ENCODE data around the gene CCDC110. TPM values are rescaled to one million over a fixed set of nuclear protein-coding genes. Genes with fewer than 3 reads are reported as not detected.
"Not testable (repeated sequence)": the region's sequence is repeated elsewhere in the genome, so short reads cannot be mapped to it uniquely, and the experiment has no call there.

CCDC110 gene
- total RNA-seq (2014; rRNA removed) = 2.7 and 4.4 TPM in 2 replicates
- polyA plus RNA-seq (2012) = 0.44 TPM

DNA sequence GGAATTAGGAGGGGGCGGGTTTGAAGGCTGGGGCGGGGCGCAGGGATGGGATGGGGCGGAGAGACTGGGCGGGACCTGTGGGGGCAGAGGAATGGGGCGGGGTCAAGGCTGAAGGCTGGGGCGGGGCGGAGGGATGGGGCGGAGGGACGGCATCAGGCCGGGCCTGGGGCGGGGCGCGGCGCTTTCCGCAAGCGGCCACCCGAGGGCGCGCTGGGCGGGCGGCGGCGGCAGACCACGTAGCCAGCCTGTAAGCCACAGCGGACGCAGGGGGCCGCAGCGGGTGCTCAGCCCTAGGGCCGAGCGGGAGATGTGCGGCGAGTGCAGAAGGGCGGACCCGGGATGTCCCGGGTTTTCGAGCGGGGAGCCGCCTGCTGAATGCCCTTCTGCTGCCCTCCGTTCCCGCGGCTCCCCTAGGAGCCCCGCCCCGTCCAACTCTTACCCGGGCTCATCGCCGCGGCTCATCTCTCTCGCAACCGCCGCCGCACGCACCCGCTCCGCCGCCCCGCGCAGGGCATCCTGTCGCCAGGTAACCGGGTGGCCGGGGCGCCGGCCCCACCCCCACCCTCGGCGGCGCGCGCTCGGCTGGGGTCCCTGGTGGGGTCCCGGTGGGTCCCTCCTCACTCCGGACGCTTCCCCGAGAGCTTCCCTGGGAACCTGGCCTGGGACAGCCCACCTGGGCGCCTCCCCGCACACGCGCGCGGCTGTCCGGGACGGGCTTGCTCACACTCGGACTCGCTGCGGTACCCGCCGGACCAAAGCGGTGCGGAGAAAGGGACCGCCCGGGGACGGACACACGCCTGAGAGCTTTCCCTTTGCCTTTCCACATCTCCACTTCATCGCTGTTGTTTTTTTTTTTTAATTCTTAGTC is at the start of gene CCDC110:
Gene CCDC110, minus strand, starts transcription at position 499 of the 868 bp plus-strand sequence. Its CDS starts 50 bp downstream, at position 449.
- peak; percentile 84 for DNase-seq (ENCODE audit: low read depth)

DNA sequence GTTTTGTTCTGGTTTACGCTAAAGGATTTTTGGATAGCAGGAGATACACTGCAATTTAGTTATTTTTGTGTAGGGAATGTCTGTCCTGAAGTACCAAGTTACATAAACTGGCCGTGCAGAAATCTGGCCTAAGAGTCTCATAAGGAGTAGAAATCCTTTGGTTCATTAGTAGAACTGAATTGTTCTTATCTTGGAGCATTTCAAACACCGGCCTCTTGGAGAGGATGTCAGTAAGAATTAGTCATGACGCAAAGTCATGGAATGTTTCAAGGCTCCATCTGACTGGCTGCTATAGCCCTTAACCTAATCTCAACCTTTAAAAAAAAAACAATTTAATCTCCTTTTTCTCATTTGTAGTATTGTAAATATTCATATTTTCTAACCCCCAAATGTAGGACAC is 48.6 kb upstream of the CCDC110 start:
- no peak for DNase-seq (ENCODE audit: low read depth)

DNA sequence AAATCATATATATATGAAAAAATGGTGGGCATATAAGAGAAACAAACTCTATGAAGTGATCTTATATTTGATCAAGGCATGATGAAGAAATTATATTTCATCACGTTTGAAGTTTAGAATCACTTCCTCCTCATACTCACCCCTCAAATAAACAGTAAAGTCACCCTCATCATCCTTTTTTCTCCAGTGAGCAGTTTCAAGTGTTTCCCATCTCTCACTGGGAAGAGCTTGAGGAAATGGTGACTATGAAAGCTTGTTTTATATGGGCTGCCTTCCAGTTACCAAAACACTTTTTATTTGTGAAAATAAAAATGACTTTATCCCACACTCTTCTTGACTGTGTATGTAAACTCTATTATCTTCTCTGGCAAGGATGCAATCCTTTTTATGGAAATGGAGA is 47.0 kb upstream of the CCDC110 start:
- DNase-seq (ENCODE audit: low read depth) = no peak

DNA sequence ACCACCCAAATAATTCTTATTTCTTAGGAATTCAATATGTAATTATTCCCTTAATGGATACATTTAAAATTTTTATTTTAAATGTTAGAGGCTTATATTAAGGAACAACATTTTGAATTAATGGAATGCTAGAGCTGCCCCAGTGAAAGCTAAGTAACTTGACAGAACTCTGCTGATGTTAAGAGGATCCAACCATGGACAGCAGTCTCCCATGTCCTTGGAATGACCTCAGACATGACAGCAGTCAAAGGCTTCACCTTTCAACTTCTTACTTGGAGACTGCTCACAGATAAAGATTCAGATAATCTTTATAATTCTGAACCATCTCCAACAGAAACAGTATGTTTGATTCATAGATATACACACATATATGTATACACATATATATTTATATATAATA is 46.5 kb upstream of the CCDC110 start:
- no peak for DNase-seq (ENCODE audit: low read depth)

DNA sequence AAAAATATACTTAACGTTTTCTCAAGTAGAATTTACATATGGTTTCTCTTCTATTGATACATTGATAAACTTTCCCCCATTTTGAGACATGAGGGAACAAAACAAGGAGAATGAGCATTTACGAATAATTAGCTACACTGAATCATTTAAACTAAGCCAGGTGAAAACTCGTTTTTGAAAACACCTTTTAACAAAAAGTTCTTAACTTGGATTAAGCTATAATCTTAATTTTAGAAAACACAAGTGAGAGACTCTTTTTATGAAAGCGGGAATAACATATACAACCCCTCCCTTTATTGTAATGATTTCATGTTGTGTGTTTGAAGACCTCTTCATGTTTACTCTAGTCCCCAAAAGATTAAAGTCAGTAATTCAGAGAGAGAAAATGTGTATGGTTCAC is 43.7 kb upstream of the CCDC110 start:
- DNase-seq (ENCODE audit: low read depth) = no peak

DNA sequence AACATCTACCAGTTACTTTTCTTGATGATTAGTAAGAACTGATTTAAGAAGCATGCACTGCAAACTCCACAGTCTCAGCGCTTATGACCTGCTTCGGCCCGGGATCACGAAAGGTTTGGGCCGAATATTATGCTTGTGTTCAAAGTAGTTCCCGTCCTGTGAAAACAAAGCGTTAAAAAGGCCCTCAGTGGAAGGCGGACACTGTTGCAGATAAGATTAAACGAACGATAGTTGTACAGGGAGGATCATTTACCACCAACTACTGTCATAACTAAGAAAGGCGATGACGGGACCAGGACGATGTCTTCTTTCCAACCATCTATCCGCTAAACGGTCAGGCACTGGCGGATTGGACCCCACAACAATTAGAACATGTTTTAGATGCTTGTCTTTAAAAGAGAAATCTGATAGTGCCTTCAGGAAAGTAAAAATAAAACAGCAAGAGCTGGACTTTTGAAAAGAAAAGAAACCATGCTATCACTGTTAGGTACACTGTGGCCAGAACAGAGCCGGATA is 42.7 kb upstream of the CCDC110 start:
- DNase-seq (ENCODE audit: low read depth) = no peak

DNA sequence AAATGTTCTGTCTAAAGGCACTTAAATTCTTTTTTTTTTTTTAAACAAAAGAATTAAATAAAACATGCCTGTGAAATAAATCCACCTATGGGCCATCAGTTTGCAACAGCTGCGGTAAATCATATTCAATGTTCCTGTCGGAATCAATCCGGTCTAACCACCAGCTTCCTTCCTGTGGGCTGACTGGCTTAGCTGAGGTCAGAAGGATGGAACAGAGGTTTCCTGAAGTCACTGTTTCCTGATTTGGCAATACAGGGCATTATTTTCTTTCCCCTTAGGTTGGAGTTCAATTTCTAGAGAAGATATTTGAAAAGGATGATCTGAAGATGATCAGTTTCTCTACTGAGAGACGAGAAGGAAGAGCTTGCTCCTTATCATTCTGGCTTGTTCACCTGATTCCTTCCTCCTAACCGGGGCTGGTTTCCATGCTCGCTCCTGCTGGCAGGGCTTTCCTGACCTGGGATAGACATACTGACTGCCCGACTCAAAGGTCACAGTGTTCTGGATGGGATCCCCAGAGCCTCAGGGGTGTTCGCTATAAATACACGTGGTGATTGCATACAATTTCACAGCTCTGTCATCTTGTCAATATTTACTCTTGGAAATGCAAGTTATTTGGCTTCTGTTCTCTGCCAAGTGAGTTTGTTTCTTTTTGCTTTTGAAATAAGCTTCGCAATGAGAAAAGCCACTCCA is 42.1 kb upstream of the CCDC110 start:
- DNase-seq (ENCODE audit: low read depth) = peak; percentile 95

DNA sequence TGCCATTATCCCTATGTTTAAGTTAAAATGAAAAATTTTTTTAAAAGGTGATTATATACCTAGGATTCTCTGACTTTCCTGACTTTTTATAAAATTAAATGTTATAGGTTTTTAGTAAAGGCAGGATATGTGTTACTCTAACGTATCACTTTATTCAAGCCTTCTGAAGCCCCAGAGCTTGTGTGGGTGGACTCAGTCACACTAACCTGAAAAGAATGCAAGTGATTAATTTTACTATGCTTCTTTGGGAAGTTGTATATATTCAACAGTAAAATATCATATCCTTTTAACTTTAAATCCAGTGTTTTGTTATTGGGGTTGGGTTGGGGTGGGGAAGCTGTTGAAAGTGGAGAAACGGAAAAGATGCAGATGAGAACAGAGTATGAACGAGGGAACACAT is 41.0 kb upstream of the CCDC110 start:
- peak; percentile 69 for DNase-seq (ENCODE audit: low read depth)

DNA sequence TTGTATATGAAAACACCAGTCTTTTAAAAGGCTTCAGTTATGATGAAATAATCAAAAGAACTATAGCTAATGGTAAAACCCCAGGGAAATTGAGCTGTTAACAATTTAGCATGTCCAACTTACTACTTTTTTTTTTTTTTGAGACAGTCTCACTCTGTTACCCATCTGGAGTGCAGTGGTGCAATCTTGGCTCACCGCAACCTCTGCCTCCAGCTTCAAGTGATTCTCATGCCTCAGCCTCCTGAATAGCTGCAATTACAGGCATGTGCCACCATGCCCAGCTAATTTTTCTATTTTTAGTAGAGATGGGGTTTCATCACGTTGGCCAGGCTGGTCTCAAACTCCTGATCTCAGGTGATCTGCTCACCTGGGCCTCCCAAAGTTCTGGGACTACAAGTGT is 39.7 kb upstream of the CCDC110 start:
- DNase-seq (ENCODE audit: low read depth) = not testable (repeated sequence)

DNA sequence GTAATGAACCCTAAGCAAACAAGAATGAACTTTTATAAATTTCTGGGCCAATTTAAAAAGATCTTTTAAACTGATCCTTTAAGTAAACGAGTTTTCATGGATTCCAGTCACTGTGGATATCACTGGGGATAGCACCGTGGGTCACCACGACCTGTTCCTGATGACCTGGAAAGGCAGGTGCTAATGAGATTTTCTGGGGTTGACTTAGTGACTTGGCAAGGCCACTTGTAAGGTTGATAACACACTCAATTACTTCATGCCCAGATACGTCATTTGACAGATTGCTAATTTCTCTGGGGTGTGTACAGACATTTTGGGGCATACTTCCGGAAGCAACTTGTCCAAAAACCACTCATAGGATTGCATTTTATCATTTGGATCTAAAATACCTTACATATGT is 39.3 kb upstream of the CCDC110 start:
- DNase-seq (ENCODE audit: low read depth) = no peak

DNA sequence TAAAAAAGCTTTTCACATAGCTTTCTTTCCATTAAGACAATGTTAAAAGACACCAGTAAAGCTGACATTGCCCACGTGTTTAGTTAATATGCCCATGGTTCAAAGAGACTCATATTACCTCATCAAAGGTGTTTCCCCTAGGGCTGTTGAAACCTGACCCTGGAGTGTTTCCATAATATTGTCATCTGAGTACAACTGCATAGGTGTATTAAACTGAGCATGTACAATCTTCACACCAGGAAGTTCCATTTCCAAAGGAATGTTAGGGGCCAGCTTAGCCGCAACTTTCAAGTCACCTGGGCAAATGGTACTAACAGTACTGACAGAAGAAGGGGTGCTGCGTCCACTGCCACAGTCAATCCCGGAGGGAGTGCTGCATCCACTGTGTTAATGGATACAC is 36.6 kb upstream of the CCDC110 start:
- DNase-seq (ENCODE audit: low read depth) = no peak

DNA sequence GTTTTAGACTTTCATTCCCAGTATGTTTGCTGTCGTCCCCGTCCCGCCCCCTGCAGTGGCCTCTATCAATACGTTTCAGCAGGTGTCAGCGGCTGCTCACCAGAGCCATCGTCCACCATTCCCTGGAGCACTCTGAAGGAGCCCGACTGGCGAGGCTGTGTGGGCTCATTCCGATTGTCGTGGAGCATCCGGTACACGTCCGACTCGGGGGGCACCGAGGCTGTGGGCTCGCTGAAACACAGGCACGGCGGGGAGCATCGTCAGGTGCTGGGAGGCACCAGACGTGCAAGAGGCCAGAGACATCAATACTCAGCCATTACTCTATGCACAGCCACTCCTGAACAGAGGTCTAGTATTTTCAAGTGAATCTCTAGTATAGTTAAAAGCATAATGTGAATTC is 34.9 kb upstream of the CCDC110 start:
- no peak for DNase-seq (ENCODE audit: low read depth)

DNA sequence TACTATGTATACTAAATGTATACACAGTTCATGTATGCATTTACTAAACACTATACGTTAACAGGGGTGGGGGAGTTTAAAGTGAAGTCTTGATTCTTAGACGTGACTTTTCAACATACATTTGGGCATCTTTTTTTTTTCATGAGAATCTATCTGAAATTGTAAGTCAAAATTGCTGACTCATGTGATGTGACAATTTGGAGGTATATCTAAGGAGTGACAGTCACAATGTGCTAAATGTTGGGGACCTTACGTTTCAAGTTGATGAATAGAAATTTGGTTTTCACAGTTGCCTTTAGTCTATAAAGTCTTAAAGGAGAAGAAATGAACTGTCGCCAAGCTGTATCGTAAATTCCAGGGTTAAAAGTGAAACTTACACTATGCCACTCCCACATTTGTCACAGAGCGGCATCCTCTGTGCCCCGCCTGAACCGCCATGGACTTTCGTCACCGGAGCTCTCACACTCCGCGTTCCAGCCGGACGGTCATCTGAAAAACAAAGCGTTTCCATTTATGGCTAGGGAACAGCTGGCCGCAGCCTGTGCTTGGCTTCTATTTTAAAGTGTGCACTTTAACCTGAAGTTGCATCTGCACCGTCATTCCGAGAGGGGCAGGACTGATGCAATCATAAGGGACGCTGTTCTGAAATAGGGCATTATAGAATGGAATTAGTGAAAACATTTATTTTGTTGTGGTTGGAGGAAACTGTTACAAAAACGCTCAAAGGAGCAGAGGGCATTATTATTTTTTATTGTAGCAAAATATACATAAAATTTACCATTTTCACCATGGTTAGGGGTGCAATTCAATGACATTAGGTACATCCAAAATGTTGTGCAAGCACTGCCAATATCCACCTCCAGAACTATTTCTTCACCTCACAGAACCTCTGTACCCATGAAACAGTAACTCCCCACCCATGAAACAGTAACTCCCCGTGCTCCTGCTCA is 32.8 kb upstream of the CCDC110 start:
- DNase-seq (ENCODE audit: low read depth) = peak; percentile 89

DNA sequence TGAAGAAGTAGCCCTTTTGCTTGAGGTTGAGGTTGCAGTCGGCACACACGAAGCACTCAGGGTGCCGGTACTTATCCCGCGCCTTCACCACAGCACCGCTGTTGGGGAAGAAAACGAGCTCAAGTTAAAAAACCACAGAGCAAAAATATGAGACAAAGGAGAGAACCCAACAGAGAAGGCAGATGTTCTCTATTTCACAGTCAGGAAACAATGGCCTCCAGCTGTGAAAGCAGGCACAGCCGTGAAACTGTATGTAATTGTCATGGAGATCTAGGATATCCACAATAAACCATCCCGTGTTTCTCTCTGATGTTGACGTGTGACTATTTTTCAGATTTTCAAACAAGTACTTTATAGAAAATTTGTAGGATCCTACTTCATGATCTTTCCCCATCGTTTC is 30.9 kb upstream of the CCDC110 start:
- no peak for DNase-seq (ENCODE audit: low read depth)

DNA sequence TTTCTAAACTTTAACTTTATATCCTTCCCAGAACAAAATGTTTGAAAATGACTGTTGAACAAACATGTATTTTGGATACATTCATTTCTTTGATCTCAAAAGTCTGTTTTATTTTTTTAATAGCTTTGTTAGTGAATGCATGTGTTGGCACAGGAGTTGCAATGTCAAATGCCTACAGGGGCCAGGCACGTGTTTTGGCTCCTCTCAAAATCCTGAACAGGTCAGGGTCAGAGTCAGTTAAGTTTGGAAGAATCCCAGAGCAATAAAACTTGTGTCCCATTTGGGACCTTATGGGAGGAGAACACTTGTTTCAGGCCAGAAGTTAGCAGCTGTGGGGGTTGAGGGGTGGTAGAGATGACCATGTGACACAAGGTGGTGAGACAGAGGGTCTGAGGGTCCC is 29.0 kb upstream of the CCDC110 start:
- no peak for DNase-seq (ENCODE audit: low read depth)

DNA sequence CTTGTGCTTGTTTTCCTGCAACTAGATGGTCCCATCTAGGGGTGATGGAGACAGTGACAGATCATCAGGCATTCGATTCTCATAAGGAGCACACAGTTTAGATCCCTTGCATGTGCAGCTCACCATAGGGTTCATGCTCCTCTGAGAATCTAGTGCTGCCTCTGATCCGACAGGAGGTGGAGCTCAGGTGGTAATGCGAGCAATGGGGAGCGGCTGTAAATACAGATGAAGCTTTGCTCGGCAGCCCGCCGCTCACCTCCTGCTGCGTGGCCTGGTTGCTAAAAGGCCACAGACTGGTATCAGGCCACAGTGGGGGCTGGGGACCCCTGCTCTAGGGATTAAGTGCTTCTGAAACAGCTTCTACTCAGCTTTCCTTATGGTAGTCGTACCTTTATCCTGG is 28.5 kb upstream of the CCDC110 start:
- DNase-seq (ENCODE audit: low read depth) = no peak

DNA sequence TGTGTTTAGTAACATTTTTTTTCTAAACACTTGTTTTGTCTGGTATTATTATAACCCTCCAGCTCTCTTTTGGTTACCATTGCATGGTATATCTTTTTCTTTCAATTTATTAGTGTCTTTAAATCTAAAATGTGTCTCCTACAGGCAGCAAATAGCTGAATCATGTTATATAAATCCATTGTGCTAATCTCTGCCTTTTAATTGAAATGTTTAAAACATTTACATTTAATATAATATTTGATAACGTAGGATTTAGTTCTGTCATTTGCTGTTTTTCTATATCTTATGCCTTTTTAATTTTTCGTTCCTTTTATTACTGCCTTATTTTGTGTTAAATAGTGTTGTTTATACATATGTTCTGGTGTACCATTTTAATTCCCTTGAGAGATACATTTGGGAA is 17.1 kb upstream of the CCDC110 start:
- no peak for DNase-seq (ENCODE audit: low read depth)

DNA sequence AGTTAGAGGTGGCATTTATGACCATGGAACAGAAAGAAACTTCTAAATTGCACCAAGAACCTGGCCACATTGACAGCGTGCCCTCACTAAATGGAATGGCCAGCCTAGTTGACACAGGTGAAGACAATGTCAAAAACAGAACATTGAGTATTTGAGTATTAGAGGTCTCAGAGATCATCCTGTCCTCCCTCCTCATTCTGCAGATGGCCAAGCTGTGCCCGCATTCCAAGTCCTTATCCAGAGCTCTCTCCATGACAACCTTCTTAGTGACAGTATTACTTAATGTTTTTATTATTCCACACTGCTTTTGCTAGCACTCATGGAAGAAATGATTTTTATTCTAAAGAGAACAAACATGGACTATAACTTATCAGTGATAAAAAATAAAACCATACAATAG is 9.9 kb upstream of the CCDC110 start:
- no peak for DNase-seq (ENCODE audit: low read depth)

DNA sequence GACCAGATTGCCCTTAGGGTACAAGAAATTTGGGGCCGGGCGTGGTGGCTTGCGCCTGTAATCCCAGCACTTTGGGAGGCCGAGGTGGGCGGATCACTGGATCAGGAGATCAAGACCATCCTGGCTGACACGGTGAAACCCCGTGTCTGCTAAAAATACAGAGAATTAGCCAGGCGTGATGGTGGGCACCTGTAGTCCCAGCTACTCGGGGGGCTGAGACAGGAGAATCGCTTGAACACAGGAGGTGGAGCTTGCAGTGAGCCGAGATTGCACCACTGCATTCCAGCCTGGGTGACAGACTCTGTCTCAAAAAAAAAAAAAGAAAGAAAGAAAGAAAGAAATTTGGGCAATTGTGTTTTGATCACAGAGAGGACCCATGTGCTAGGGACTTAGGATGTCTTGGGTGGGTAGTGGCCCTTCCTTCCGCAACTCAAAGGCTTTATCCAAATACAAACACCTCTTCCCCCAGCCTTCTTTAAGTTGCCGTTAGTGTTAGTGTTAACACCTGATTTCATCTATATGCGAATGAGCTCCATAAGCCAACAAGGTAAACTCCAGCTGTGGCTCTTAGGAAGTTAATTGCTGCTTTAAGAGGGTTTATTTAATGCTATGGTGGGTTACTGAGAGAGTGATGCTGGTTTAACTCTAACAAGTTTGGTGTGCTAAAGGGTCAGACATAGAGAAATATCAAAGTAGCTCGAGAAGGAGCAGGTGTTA is 8.6 kb upstream of the CCDC110 start:
- no peak for DNase-seq (ENCODE audit: low read depth)

DNA sequence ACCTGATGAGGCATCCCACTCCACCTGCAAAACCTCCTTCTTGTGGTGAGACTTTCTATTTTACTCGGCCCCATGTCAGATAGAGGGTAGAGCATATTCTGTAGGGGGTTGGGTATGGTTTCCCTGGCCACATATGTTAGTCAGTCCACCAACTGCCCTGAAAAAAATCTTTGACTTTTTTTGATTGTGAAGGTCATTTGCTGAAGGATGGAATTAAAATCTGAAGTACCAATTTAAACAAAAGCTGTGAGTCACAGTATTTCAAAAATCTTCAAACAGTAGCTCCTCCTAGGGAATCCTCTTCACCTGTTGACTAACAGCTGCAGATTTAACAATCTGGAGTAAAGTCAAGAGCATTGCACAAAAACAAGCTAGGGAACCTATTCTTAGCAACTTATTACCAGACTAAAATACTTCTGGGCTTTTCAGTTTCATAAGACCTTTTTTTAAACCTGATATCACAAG is 8.0 kb upstream of the CCDC110 start:
- peak; percentile 94 for DNase-seq (ENCODE audit: low read depth)

DNA sequence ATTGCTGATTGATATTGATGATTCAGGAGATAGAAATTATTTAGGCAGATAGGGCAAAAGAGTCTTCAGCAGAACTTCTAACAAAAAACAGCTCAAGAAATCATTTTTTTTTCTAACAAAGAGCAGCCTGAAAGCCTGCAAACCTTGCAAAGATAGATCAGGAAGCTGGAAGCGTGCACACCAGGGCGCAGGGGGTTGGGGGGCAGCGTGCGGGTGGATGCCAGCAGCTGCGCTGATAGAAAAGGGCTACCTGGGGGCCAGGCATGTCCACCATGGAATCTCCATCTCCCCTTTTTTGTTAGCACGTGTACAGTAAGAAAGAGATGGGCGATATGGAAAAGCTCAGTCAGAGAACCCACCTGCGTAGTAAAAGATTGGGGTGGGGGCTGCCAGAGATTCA is 1.7 kb upstream of the CCDC110 start:
- DNase-seq (ENCODE audit: low read depth) = no peak
